HCT116 (cell line): ENCODE results near the gene ZC3H8.

Source experiments
- ATF3 ChIP-seq: IDR thresholded peaks from 2 replicates; pipeline ENCODE4 v1.6.1; 2012
- CEBPB ChIP-seq: IDR thresholded peaks from 2 replicates; pipeline ENCODE4 v1.6.1; 2012; ENCODE audit warnings: low read depth
- CTCF ChIP-seq, 3 experiments: fragments of 200-600 bp in 1 of 3; sonication (generic) in 1 of 3; IDR thresholded peaks in 2 of 3; conservative IDR thresholded peaks in 1 of 3; 2 replicates each; pipeline ENCODE4 v1.5.1; 2012 to 2017; ENCODE audit warnings: low read depth in 2 of 3, low read length in 2 of 3, antibody characterized with exemption in 1 of 3, borderline replicate concordance in 1 of 3, control low read depth in 1 of 3, mild to moderate bottlenecking in 1 of 3, mixed read lengths in 1 of 3, mixed run types in 1 of 3, moderate library complexity in 1 of 3; ENCODE audit not compliant: insufficient read depth in 1 of 3
- EGR1 ChIP-seq: IDR thresholded peaks from 2 replicates; pipeline ENCODE4 v1.6.1; 2012; ENCODE audit warnings: low read depth
- EZH2 ChIP-seq: fragments of 200-600 bp; sonication (generic); IDR thresholded peaks from 2 replicates; pipeline ENCODE4 v1.6.1; 2017; ENCODE audit warnings: antibody characterized with exemption, mixed run types
- EZH2phosphoT487 ChIP-seq: fragments of 200-600 bp; IDR thresholded peaks from 2 replicates; pipeline ENCODE4 v1.6.1; 2018; ENCODE audit warnings: antibody characterized with exemption, borderline replicate concordance
- FOSL1 ChIP-seq: IDR thresholded peaks from 2 replicates; pipeline ENCODE4 v1.6.1; 2012; ENCODE audit warnings: low read depth
- POLR2A ChIP-seq: IDR thresholded peaks from 2 replicates; pipeline ENCODE4 v1.7.0; 2011; ENCODE audit warnings: borderline replicate concordance; ENCODE audit not compliant: insufficient read depth, insufficient read length; ENCODE audit errors: extremely low read depth
- POLR2AphosphoS5 ChIP-seq: IDR thresholded peaks from 2 replicates; pipeline ENCODE4 v1.6.1; 2011; ENCODE audit warnings: mild to moderate bottlenecking, low read depth, low read length, moderate library complexity
- RAD21 ChIP-seq: IDR thresholded peaks from 2 replicates; pipeline ENCODE4 v1.6.1; 2012; ENCODE audit warnings: low read depth, mild to moderate bottlenecking
- SP1 ChIP-seq: IDR thresholded peaks from 2 replicates; pipeline ENCODE4 v1.6.1; 2012; ENCODE audit warnings: low read depth
- SRF ChIP-seq: IDR thresholded peaks from 2 replicates; pipeline ENCODE4 v1.6.1; 2012; ENCODE audit warnings: low read depth
- ZNF274 ChIP-seq: fragments of 200-500 bp; sonication (Bioruptor generic); IDR thresholded peaks from 2 replicates; pipeline ENCODE4 v1.6.1; 2014; ENCODE audit warnings: mild to moderate bottlenecking, low read depth, low read length, inconsistent platforms
- TF ChIP-seq, protein P1 (sequence below): IDR thresholded peaks from 2 replicates; pipeline ENCODE4 v1.6.1; 2012

DNA sequence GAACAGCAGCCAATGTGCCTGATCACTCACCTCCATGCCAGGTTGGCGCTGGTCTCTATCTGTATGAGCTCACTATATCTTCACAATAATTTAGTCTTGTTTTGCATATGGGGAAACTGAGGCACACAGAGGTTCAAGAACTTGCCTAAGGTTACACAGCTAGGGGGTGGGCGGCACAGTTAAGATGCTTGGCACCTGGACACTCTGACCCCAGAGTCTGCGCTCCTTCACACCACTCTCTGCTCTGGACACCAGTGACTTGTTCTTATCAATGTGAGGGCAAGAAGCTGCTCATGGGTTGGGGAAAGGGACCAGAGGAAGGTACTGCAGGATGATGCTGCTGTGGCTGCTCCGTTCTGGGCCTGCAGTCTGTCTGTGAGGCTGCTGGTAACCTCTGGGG is 89.5 kb downstream of the ZC3H8 start:
- TF ChIP-seq POLR2A (no peak), SRF (no peak), CTCF (IDR thresholded peaks at IDR 0.05 in 2 of 3, conservative IDR thresholded peaks at IDR 0.05 in 1 of 3; ENCODE audit: borderline replicate concordance in 1 of 3, insufficient read depth in 1 of 3, low read depth in 2 of 3, low read length in 2 of 3) (no peak), EGR1 (no peak), EZH2phosphoT487 (no peak), ATF3 (no peak), SP1 (no peak), POLR2AphosphoS5 (no peak), FOSL1 (no peak), RAD21 (no peak), EZH2 (no peak), CEBPB (no peak), ZNF274 (no peak)
- TF ChIP-seq, protein P1, sequence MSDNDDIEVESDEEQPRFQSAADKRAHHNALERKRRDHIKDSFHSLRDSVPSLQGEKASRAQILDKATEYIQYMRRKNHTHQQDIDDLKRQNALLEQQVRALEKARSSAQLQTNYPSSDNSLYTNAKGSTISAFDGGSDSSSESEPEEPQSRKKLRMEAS, result no peak
